Measurements from ENCODE around the gene ZMYM2.

Gene ZMYM2

GRCh38 chr13:20136781-20137703 is 178.5 kb downstream of the ZMYM2 start:
- DNase-seq (ENCODE audit: low read depth), result no peak

GRCh38 chr13:20137875-20138274 is 179.3 kb downstream of the ZMYM2 start:
- no peak for DNase-seq (ENCODE audit: low read depth)

GRCh38 chr13:20140487-20140886 is 182.0 kb downstream of the ZMYM2 start:
- no peak for DNase-seq (ENCODE audit: low read depth)

Measured in stimulated activated CD8-positive, alpha-beta memory T cell treated with anti-CD3 and anti-CD28 coated beads, Interleukin-4, amount 100 ng/mL, for 24 hours (primary cell).